Endothelial cell of umbilical vein (primary cell): ENCODE data around the gene RASGRP1. TPM values are rescaled to one million over a fixed set of nuclear protein-coding genes. Genes with fewer than 3 reads are reported as not detected.

ENCODE experiments used
- BruUV-seq: library from RNA; stranded (reverse); fragments of 400-500 nt; replicated peaks from 2 replicates; lab custom pipeline; 2021; lab: Mats Ljungman, UMichigan
- CTCF ChIA-PET: fragments of 300-600, 350-600 bp; sonication (Branson Sonifier 250); formaldehyde crosslinking; loops from one replicate; lab custom pipeline; 2021; ENCODE audit warnings: antibody characterized with exemption, inconsistent platforms; lab: Charles Lee
- POLR2A ChIA-PET: fragments of 300-600, 350-600 bp; sonication (Branson Sonifier 250); formaldehyde crosslinking; loops from one replicate; lab custom pipeline; 2021; ENCODE audit warnings: antibody characterized with exemption, inconsistent platforms; lab: Charles Lee
- DNase-seq: peaks from one replicate; pipeline ENCODE4 v3.0.0-alpha.2; 2011; ENCODE audit warnings: low read depth, low spot score
- FAIRE-seq: peaks from 2 replicates; lab custom pipeline; 2011; peaks lifted over from hg19 to GRCh38; lab: Jason Lieb, UNC
- H2AFZ ChIP-seq: 2 replicates; pipeline ENCODE4 v1.6.0; 2012; ENCODE audit warnings: low read depth, low read length, control low read depth, inconsistent platforms
- H3K27ac ChIP-seq: 2 replicates; pipeline ENCODE4 v1.5.1; 2011; ENCODE audit warnings: low read depth, mild to moderate bottlenecking, control low read depth, low read length, moderate library complexity; ENCODE audit not compliant: insufficient read depth
- H3K27me3 ChIP-seq, 2 experiments: 2 replicates each; pipeline versions ENCODE4 v1.6.0 to v1.6.1; 2011; ENCODE audit warnings: low read length in 2 of 2, mixed read lengths in 1 of 2; ENCODE audit not compliant: control insufficient read depth in 2 of 2, insufficient read depth in 2 of 2
- H3K36me3 ChIP-seq, 2 experiments: 2 replicates in 1 of 2; 3 replicates in 1 of 2; pipeline ENCODE4 v1.5.1; 2011; ENCODE audit warnings: low read length in 2 of 2, mild to moderate bottlenecking in 1 of 2, moderate library complexity in 1 of 2; ENCODE audit not compliant: control insufficient read depth in 2 of 2, insufficient read depth in 2 of 2; ENCODE audit errors: extremely low read depth in 1 of 2
- H3K4me1 ChIP-seq: 3 replicates; pipeline ENCODE4 v1.5.1; 2011; ENCODE audit warnings: mild to moderate bottlenecking, low read length; ENCODE audit not compliant: control insufficient read depth, insufficient read depth; ENCODE audit errors: extremely low read depth
- H3K4me2 ChIP-seq: 2 replicates; pipeline ENCODE4 v1.6.1; 2011; ENCODE audit warnings: low read length, control low read depth, mixed read lengths; ENCODE audit not compliant: insufficient read depth
- H3K4me3 ChIP-seq, 3 experiments: fragments of 200-600 bp in 1 of 3; sonication (generic), shearing (Covaris generic) in 1 of 3; replicated peaks in 1 of 3; 2 replicates each; pipeline ENCODE4 v1.5.1; 2011 to 2016; ENCODE audit warnings: control low read depth in 3 of 3, low read length in 3 of 3, mild to moderate bottlenecking in 2 of 3, inconsistent platforms in 1 of 3, low read depth in 1 of 3, moderate library complexity in 1 of 3; ENCODE audit not compliant: insufficient read depth in 1 of 3
- H3K79me2 ChIP-seq: 2 replicates; pipeline ENCODE4 v1.6.0; 2012; ENCODE audit warnings: low read length, inconsistent platforms; ENCODE audit not compliant: control insufficient read depth, insufficient read depth
- H3K9ac ChIP-seq: replicated peaks from 2 replicates; pipeline ENCODE3; 2011; ENCODE audit warnings: low read length, control low read depth; ENCODE audit not compliant: insufficient read depth; ENCODE audit errors: extremely low read depth
- H3K9me1 ChIP-seq: replicated peaks from 3 replicates; pipeline ENCODE4 v1.6.0; 2011; ENCODE audit warnings: mild to moderate bottlenecking, low read length; ENCODE audit not compliant: control insufficient read depth, insufficient read depth; ENCODE audit errors: extremely low read depth
- H3K9me3 ChIP-seq: replicated peaks from 2 replicates; pipeline ENCODE4 v1.5.1; 2012; ENCODE audit warnings: low read length, inconsistent platforms; ENCODE audit not compliant: control insufficient read depth, insufficient read depth
- H4K20me1 ChIP-seq: replicated peaks from 2 replicates; pipeline ENCODE3; 2011; ENCODE audit warnings: mild to moderate bottlenecking, low read length; ENCODE audit not compliant: control insufficient read depth, insufficient read depth; ENCODE audit errors: extremely low read depth
- EZH2 ChIP-seq: IDR thresholded peaks from 2 replicates; pipeline ENCODE4 v1.6.1; 2012; ENCODE audit warnings: borderline replicate concordance, low read depth, mild to moderate bottlenecking, moderate library complexity, low read length, inconsistent platforms; ENCODE audit not compliant: severe bottlenecking
- FOS ChIP-seq: IDR thresholded peaks from 2 replicates; pipeline ENCODE4 v1.6.1; 2011; ENCODE audit warnings: mild to moderate bottlenecking, low read length, moderate library complexity, borderline replicate concordance; ENCODE audit not compliant: insufficient read depth
- GATA2 ChIP-seq: IDR thresholded peaks from 2 replicates; pipeline ENCODE4 v1.7.0; 2011; ENCODE audit warnings: low read depth, mild to moderate bottlenecking, moderate library complexity, mixed read lengths, low read length; ENCODE audit not compliant: insufficient read length, insufficient read depth
- JUN ChIP-seq: IDR thresholded peaks from 2 replicates; pipeline ENCODE4 v1.6.1; 2011; ENCODE audit warnings: borderline replicate concordance, low read depth; ENCODE audit not compliant: insufficient read length, insufficient read depth
- MYC ChIP-seq: IDR thresholded peaks from one replicate; pipeline ENCODE4 v1.6.1; 2011; ENCODE audit warnings: mild to moderate bottlenecking, low read depth, low read length
- POLR2A ChIP-seq: IDR thresholded peaks from 2 replicates; pipeline ENCODE4 v1.6.1; 2012; ENCODE audit warnings: low read depth, mild to moderate bottlenecking, control low read depth, low read length
- POLR2AphosphoS5 ChIP-seq: IDR thresholded peaks from 2 replicates; pipeline ENCODE4 v1.6.1; 2012; ENCODE audit warnings: low read depth, mild to moderate bottlenecking, control low read depth, low read length, moderate library complexity; ENCODE audit not compliant: insufficient read depth
- dilution Hi-C: fragments of 300-500 bp; cut with MboI; formaldehyde crosslinking; loops from one replicate; pipeline ENCODE4 v1.15.0; 2019; ENCODE audit warnings: low sequenced_read_pairs; ENCODE audit not compliant: extremely low pct_ligation_motif_present
- intact Hi-C: fragments of 100-400 bp; cut with micrococcal nuclease; formaldehyde crosslinking; loops from one replicate; pipeline ENCODE4 v1.10.0; 2022
- polyA plus RNA-seq, 4 experiments: library from polyadenylated mRNA; depleted of rRNA in 3 of 4; stranded (reverse) in 3 of 4; unstranded in 1 of 4; fragments of >200 nt; gene quantifications; 2 replicates each; pipeline versions ENCODE4 v1.2.1 to v1.2.3, GENCODE V29; 2011 to 2012; ENCODE audit warnings: missing spikeins in 1 of 4
- total RNA-seq: library from RNA; stranded (reverse); gene quantifications from 2 replicates; pipeline ENCODE4 v1.2.3, GENCODE V29; 2021
- TF ChIP-seq, protein P1 (sequence below): IDR thresholded peaks from 2 replicates; pipeline ENCODE4 v1.6.1; 2011; ENCODE audit not compliant: insufficient read depth, insufficient read length
- TF ChIP-seq, protein P2 (sequence below), 2 donors: IDR thresholded peaks; 1 replicate in 1 of 2; 2 replicates in 1 of 2; pipeline ENCODE4 v1.5.1; 2011; ENCODE audit warnings: low read length in 2 of 2, mild to moderate bottlenecking in 2 of 2, moderate library complexity in 2 of 2, control low read depth in 1 of 2, inconsistent platforms in 1 of 2, low read depth in 1 of 2; ENCODE audit not compliant: insufficient read depth in 1 of 2; ENCODE audit errors: extremely low read depth in 1 of 2

Gene RASGRP1
- total and polyA plus RNA-seq, 2 donors (not counting 3 experiments of a cell fraction or from before 2014, with no cell fraction given): 0.15 to 0.38 TPM

DNA sequence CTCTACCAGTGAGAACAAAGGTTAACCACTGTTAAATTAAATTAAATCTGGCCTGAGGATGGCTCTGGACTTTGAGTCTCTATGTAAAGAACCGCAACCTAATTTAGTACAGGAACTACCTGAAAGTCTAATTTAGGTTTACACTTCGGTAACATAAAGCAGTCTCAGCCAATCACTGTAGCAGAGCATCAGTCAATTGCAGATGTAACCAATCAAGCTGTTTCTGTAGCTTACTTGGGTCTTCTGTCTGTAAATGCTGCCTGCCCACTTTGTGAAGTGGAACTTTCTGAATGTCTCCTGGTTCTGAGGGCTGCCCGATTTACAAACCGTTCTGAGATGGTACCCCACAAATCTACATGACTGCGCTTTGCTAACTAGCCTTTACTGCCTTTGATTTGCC is 39.1 kb upstream of the RASGRP1 start:
- Histone ChIP-seq H3K79me2 (no peaks in the 10 kb centered on the region), H3K36me3 (no peaks in the 10 kb centered on the region), H3K27ac (no peak overlapping the region), H4K20me1 (no peaks in the 10 kb centered on the region), H3K27me3 (peaks cover 15 to 19% of the 10 kb centered on the region in 2 experiments), H3K9me3 (no peaks in the 10 kb centered on the region), H3K4me1 (no peaks in the 10 kb centered on the region), H3K4me3 (no peak overlapping the region), H2AFZ (no peak overlapping the region), H3K4me2 (no peak overlapping the region), H3K9me1 (no peaks in the 10 kb centered on the region), H3K9ac (no peak overlapping the region)
- intact Hi-C loops (no loop called here), dilution Hi-C loops (no loop called here)
- DNase-seq (no peak), FAIRE-seq (no peak)
- TF ChIP-seq EZH2: no peak
- no peak for TF ChIP-seq FOS
- TF ChIP-seq, protein P1, sequence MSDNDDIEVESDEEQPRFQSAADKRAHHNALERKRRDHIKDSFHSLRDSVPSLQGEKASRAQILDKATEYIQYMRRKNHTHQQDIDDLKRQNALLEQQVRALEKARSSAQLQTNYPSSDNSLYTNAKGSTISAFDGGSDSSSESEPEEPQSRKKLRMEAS: no peak
- TF ChIP-seq POLR2A: no peak
- no peak for TF ChIP-seq GATA2
- TF ChIP-seq, protein P2, sequence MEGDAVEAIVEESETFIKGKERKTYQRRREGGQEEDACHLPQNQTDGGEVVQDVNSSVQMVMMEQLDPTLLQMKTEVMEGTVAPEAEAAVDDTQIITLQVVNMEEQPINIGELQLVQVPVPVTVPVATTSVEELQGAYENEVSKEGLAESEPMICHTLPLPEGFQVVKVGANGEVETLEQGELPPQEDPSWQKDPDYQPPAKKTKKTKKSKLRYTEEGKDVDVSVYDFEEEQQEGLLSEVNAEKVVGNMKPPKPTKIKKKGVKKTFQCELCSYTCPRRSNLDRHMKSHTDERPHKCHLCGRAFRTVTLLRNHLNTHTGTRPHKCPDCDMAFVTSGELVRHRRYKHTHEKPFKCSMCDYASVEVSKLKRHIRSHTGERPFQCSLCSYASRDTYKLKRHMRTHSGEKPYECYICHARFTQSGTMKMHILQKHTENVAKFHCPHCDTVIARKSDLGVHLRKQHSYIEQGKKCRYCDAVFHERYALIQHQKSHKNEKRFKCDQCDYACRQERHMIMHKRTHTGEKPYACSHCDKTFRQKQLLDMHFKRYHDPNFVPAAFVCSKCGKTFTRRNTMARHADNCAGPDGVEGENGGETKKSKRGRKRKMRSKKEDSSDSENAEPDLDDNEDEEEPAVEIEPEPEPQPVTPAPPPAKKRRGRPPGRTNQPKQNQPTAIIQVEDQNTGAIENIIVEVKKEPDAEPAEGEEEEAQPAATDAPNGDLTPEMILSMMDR (IDR thresholded peaks at IDR 0.05; ENCODE audit: extremely low read depth in 1 of 2, insufficient read depth in 1 of 2, low read depth in 1 of 2, low read length in 2 of 2): no peak
- no peak for TF ChIP-seq MYC
- no peak for TF ChIP-seq JUN
- no peak for TF ChIP-seq POLR2AphosphoS5
- BruUV-seq: no TSS peak
- CTCF ChIA-PET: interaction anchor here (1.1 to 1.3 kb wide), 2 partner anchors 30 to 40 kb away, joined by 3 to 5 read pairs; partner anchors contain the start of gene RASGRP1
- POLR2A ChIA-PET: no interaction called here
